A549 (cell line): Measurements from ENCODE around the gene MPPE1. TPM values are rescaled to one million over a fixed set of nuclear protein-coding genes. Genes with fewer than 3 reads are reported as not detected.

ENCODE experiments used
- ATAC-seq, 2 experiments: fragments of 200-7000 bp in 1 of 2; fragments of >200 bp in 1 of 2; cut with Nextera tagmentation in 1 of 2; cut with Tn5 transposase in 1 of 2; 3 replicates each; pipeline versions ENCODE4 v1.8.0 to v1.9.1; 2018 to 2020; ENCODE audit warnings: mild to moderate bottlenecking in 1 of 2, moderate library complexity in 1 of 2
- CTCF ChIA-PET: fragments of 300-600 bp; sonication (Branson Sonifier 250); formaldehyde crosslinking; extraction: SDS; loops from one replicate; lab custom pipeline; 2021; ENCODE audit warnings: antibody characterized with exemption, inconsistent platforms; lab: Yijun Ruan, JAX
- POLR2A ChIA-PET: fragments of 350-600 bp; formaldehyde crosslinking; extraction: SDS; loops from one replicate; lab custom pipeline; 2021; ENCODE audit warnings: antibody characterized with exemption, inconsistent platforms; lab: Yijun Ruan, JAX
- DNase-seq, 2 experiments: peaks; one replicate each; pipeline versions ENCODE4 v3.0.0 to v3.0.0-alpha.2; 2011 to 2016; ENCODE audit warnings: low read depth in 1 of 2, low spot score in 1 of 2
- FAIRE-seq: peaks from 2 replicates; lab custom pipeline; 2011; peaks lifted over from hg19 to GRCh38; lab: Jason Lieb, UNC
- H3K27ac ChIP-seq, 2 experiments: fragments of >200 bp; sonication (Bioruptor Twin); formaldehyde crosslinking; 3 replicates each; pipeline ENCODE4 v1.5.1; 2016 to 2017
- H3K4me1 ChIP-seq: fragments of >200 bp; sonication (Bioruptor Twin); formaldehyde crosslinking; 3 replicates; pipeline ENCODE4 v1.6.1; 2016
- H3K4me2 ChIP-seq: fragments of >200 bp; sonication (Bioruptor Twin); formaldehyde crosslinking; 3 replicates; pipeline ENCODE4 v1.6.1; 2016
- H3K4me3 ChIP-seq: fragments of >200 bp; sonication (Bioruptor Twin); formaldehyde crosslinking; 3 replicates; pipeline ENCODE4 v1.5.1; 2016
- H3K9me3 ChIP-seq: fragments of >200 bp; sonication (Bioruptor Twin); formaldehyde crosslinking; 3 replicates; pipeline ENCODE4 v1.6.1; 2016
- BCL3 ChIP-seq: fragments of >200 bp; sonication (Bioruptor Twin); formaldehyde crosslinking; IDR thresholded peaks from 3 replicates; pipeline ENCODE4 v1.6.1; 2016
- BHLHE40 ChIP-seq: IDR thresholded peaks from 2 replicates; pipeline ENCODE4 v1.6.1; 2012; ENCODE audit warnings: low read depth, low read length, inconsistent platforms
- CBX2 ChIP-seq: fragments of 200-600 bp; sonication (generic); IDR thresholded peaks from 2 replicates; pipeline ENCODE4 v1.6.1; 2016; ENCODE audit warnings: low read depth, mild to moderate bottlenecking, borderline replicate concordance
- CHD4 ChIP-seq: fragments of 200-600 bp; sonication (generic); IDR thresholded peaks from 2 replicates; pipeline ENCODE4 v1.6.1; 2016; ENCODE audit warnings: antibody characterized with exemption, mild to moderate bottlenecking, borderline replicate concordance
- E2F6 ChIP-seq: IDR thresholded peaks from 2 replicates; pipeline ENCODE4 v1.6.1; 2012; ENCODE audit warnings: low read depth, borderline replicate concordance
- EHF ChIP-seq: fragments of 250-450 bp; sonication (Bioruptor Pico); IDR thresholded peaks from 2 replicates; pipeline ENCODE4 v1.5.0; 2020; ENCODE audit warnings: mild to moderate bottlenecking
- EHMT2 ChIP-seq: fragments of 200-600 bp; sonication (generic); IDR thresholded peaks from 2 replicates; pipeline ENCODE4 v1.6.1; 2016; ENCODE audit warnings: antibody characterized with exemption, low read depth, mild to moderate bottlenecking, moderate library complexity
- EP300 ChIP-seq, 2 experiments: fragments of >200 bp; sonication (Bioruptor Twin); formaldehyde crosslinking; IDR thresholded peaks; 2 replicates in 1 of 2; 3 replicates in 1 of 2; pipeline ENCODE4 v1.6.1; 2016 to 2017
- GATA3 ChIP-seq: IDR thresholded peaks from 2 replicates; pipeline ENCODE4 v1.6.1; 2012; ENCODE audit warnings: borderline replicate concordance
- HDAC2 ChIP-seq: fragments of 200-600 bp; sonication (generic); IDR thresholded peaks from 2 replicates; pipeline ENCODE4 v1.6.1; 2016
- HMGXB4 ChIP-seq: fragments of 250-450 bp; sonication (Bioruptor Pico); IDR thresholded peaks from 2 replicates; pipeline ENCODE4 v1.5.0; 2021; ENCODE audit warnings: mild to moderate bottlenecking, moderate library complexity, borderline replicate concordance
- HOXA7 ChIP-seq: fragments of 250-450 bp; sonication (Bioruptor Pico); IDR thresholded peaks from 2 replicates; pipeline ENCODE4 v1.5.0; 2020; ENCODE audit warnings: mild to moderate bottlenecking, moderate library complexity
- HOXB13 ChIP-seq: fragments of 250-450 bp; sonication (Bioruptor Pico); IDR thresholded peaks from 2 replicates; pipeline ENCODE4 v1.5.0; 2020; ENCODE audit warnings: low read depth, mild to moderate bottlenecking, moderate library complexity
- HOXB5 ChIP-seq: fragments of 250-450 bp; sonication (Bioruptor Pico); IDR thresholded peaks from 2 replicates; pipeline ENCODE4 v1.5.0; 2020; ENCODE audit warnings: mild to moderate bottlenecking, moderate library complexity
- JUN ChIP-seq, 2 experiments: fragments of >200 bp; sonication (Bioruptor Twin); formaldehyde crosslinking; IDR thresholded peaks; 2 replicates in 1 of 2; 3 replicates in 1 of 2; pipeline ENCODE4 v1.6.1; 2016 to 2017
- JUNB ChIP-seq: fragments of >200 bp; sonication (Bioruptor Twin); formaldehyde crosslinking; IDR thresholded peaks from 2 replicates; pipeline ENCODE4 v1.6.1; 2016
- KDM5A ChIP-seq: fragments of 200-600 bp; sonication (generic); IDR thresholded peaks from 2 replicates; pipeline ENCODE4 v1.6.1; 2016; ENCODE audit warnings: antibody characterized with exemption, mild to moderate bottlenecking
- MAFK ChIP-seq: fragments of 450-650 bp; IDR thresholded peaks from 2 replicates; pipeline ENCODE4 v1.6.1; 2014; ENCODE audit not compliant: partially characterized antibody
- NFE2L2 ChIP-seq: fragments of 150-350 bp; conservative IDR thresholded peaks from 2 replicates; pipeline ENCODE4 v1.6.1; 2014; ENCODE audit warnings: low read length
- NPAS2 ChIP-seq: fragments of 250-450 bp; sonication (Bioruptor Pico); IDR thresholded peaks from 2 replicates; pipeline ENCODE4 v1.8.0; 2022; ENCODE audit warnings: mild to moderate bottlenecking, moderate library complexity, borderline replicate concordance
- PBX3 ChIP-seq: IDR thresholded peaks from 2 replicates; pipeline ENCODE4 v1.6.1; 2012
- POLR2A ChIP-seq: IDR thresholded peaks from 2 replicates; pipeline ENCODE4 v1.6.1; 2012; ENCODE audit warnings: mild to moderate bottlenecking, low read length
- RAD21 ChIP-seq, 2 experiments: fragments of >200 bp in 1 of 2; sonication (Bioruptor Twin) in 1 of 2; formaldehyde crosslinking in 1 of 2; IDR thresholded peaks in 1 of 2; conservative IDR thresholded peaks in 1 of 2; 2 replicates in 1 of 2; 3 replicates in 1 of 2; pipeline ENCODE4 v1.6.1; 2012 to 2018; ENCODE audit warnings: inconsistent platforms in 1 of 2
- REST ChIP-seq: fragments of 200-600 bp; sonication (generic); IDR thresholded peaks from 2 replicates; pipeline ENCODE4 v1.6.1; 2016; ENCODE audit warnings: antibody characterized with exemption, mild to moderate bottlenecking, moderate library complexity
- RFX5 ChIP-seq: fragments of 450-650 bp; IDR thresholded peaks from 2 replicates; pipeline ENCODE4 v1.7.1; 2014; ENCODE audit warnings: antibody characterized with exemption, mild to moderate bottlenecking, moderate library complexity
- RNF2 ChIP-seq: fragments of 200-600 bp; sonication (generic); IDR thresholded peaks from 2 replicates; pipeline ENCODE4 v1.6.1; 2016; ENCODE audit warnings: low read depth, mild to moderate bottlenecking, antibody characterized with exemption, moderate library complexity, borderline replicate concordance
- TP53 ChIP-seq: fragments of 250-450 bp; sonication (Bioruptor Pico); IDR thresholded peaks from 2 replicates; pipeline ENCODE4 v1.5.0; 2021; ENCODE audit warnings: mild to moderate bottlenecking, moderate library complexity
- ZC3H11A ChIP-seq: fragments of 450-650 bp; IDR thresholded peaks from 2 replicates; pipeline ENCODE4 v1.6.1; 2014; ENCODE audit warnings: antibody characterized with exemption, mild to moderate bottlenecking
- ZNF302 ChIP-seq: fragments of 250-450 bp; sonication (Bioruptor Pico); IDR thresholded peaks from 2 replicates; pipeline ENCODE4 v1.9.0; 2021; ENCODE audit warnings: inconsistent platforms, mild to moderate bottlenecking, moderate library complexity
- WGBS: methylation state at CpG from one replicate; pipeline ENCODE4 v1.1.6; 2017; ENCODE audit errors: missing lambda C conversion rate; 5-methylcytosine and 5-hydroxymethylcytosine counted together
- polyA plus RNA-seq, 4 experiments: library from polyadenylated mRNA; depleted of rRNA in 3 of 4; stranded (reverse); fragments of >200 nt; fragmentation: RNase III in 1 of 4; extraction: RNeasy Plus Mini Kit Qiagen cat#74134 plus additional on column Dnase treatment in 1 of 4; gene quantifications; 2 replicates in 3 of 4; 3 replicates in 1 of 4; pipeline ENCODE4 v1.2.3, GENCODE V29; 2011 to 2017
- TF ChIP-seq, protein P1 (sequence below): fragments of 150-350 bp; IDR thresholded peaks from 2 replicates; pipeline ENCODE4 v1.6.1; 2014; ENCODE audit warnings: low read depth, mild to moderate bottlenecking, low read length

The MPPE1 gene
- polyA plus RNA-seq, 2 of the 4 experiments (the other 2 are of a cell fraction) = 20.4 to 26.4 TPM

DNA sequence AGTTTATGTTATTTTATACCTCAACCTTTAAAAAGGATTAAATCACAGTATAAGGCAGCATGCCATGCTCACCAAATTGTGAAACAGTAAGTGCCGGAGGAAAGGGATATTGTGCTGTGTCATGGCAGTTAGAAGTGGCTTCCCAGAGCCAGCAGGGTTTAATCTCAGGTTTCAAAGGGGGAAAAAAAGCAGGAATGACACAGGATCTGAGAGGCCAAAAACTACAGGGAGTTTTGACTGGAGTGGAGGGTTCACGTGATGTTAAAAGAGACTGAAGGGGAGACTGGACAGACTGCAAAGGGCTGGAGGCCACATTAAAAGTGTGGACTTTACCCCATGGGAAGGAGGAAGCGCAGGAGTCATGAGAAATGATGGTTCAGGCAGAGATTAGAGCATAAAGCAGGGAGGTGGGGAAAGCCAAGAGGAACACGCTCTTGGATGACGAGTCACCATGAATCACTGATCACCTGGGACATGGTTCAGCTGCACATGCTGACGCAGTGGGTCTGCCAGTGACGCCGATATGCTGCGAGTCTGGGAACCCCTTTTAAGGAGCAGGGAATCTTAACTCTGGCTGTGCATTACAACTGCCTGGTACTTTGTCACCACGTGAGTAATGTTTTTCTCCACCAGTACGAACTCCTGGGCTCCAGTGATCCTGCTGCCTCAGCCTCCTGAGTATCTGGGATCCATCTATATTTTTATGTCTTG, 50.8 kb downstream of the MPPE1 start:
- H3K4me1 ChIP-seq = peaks cover 53% of the 10 kb centered on the region
- FAIRE-seq (peak; percentile 91), ATAC-seq (peak; percentile 87 to 91), DNase-seq (peak; percentile 90 to 99)
- WGBS = 0% methylated on average over 11 of the region's 11 CpGs
- H3K9me3 ChIP-seq = no peaks in the 10 kb centered on the region
- ChIA-PET CTCF (no interaction called here), POLR2A (interaction anchor here (1.2 kb wide), 1 partner anchor 123 kb away, joined by 5 read pairs; no protein-coding TSS in a partner anchor)
- peak overlapping the region; percentile 54 for H3K4me3 ChIP-seq
- H3K4me2 ChIP-seq = peak overlapping the region; percentile 75
- peak overlapping the region; percentile 98 to 99 for H3K27ac ChIP-seq
- TF ChIP-seq HOXB13 (CRISPR knock-in tag) (peak; percentile 60; the same call in 1 of the 2 replicates), E2F6 (0 out of 2 replicates have a peak, but pooled peaks have one; percentile 42), ZNF302 (CRISPR knock-in tag) (no peak), MAFK (peak; percentile 99), NFE2L2 (peak; percentile 89), JUN (IDR thresholded peaks at IDR 0.05) (peak; percentile 93 to 94), EP300 (IDR thresholded peaks at IDR 0.05) (peak; percentile 91 to 96; a peak in 4 of 5 replicates), KDM5A (no peak), PBX3 (peak; percentile 92), POLR2A (peak; percentile 33; the same call in 1 of the 2 replicates), NPAS2 (CRISPR knock-in tag) (no peak), CBX2 (no peak), JUNB (peak; percentile 96), RAD21 (conservative IDR thresholded peaks at IDR 0.05 in 1 of 2, IDR thresholded peaks at IDR 0.05 in 1 of 2) (peak; percentile 1 to 11; a peak in 1 of 5 replicates), HOXB5 (CRISPR knock-in tag) (peak; percentile 75; the same call in 1 of the 2 replicates), HOXA7 (peak; percentile 15), ZC3H11A (no peak), EHF (CRISPR knock-in tag) (0 out of 2 replicates have a peak, but pooled peaks have one; percentile 63), RNF2 (no peak), CHD4 (no peak), BHLHE40 (peak; percentile 38; the same call in 1 of the 2 replicates), HDAC2 (no peak), HMGXB4 (CRISPR knock-in tag) (no peak), BCL3 (peak; percentile 76; the same call in 1 of the 3 replicates), RFX5 (no peak), TP53 (no peak), GATA3 (peak; percentile 92), EHMT2 (no peak), REST (no peak)
- TF ChIP-seq, protein P1, sequence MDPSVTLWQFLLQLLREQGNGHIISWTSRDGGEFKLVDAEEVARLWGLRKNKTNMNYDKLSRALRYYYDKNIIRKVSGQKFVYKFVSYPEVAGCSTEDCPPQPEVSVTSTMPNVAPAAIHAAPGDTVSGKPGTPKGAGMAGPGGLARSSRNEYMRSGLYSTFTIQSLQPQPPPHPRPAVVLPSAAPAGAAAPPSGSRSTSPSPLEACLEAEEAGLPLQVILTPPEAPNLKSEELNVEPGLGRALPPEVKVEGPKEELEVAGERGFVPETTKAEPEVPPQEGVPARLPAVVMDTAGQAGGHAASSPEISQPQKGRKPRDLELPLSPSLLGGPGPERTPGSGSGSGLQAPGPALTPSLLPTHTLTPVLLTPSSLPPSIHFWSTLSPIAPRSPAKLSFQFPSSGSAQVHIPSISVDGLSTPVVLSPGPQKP = no peak
